Endodermal cell (in vitro differentiated cells): ENCODE results near the gene ANXA3. TPM values are rescaled to one million over a fixed set of nuclear protein-coding genes. Genes with fewer than 3 reads are reported as not detected.

Source experiments
- DNase-seq: peaks from one replicate; pipeline ENCODE4 v3.0.0-alpha.2; 2017
- H3K27ac ChIP-seq: 2 replicates; pipeline ENCODE4 v1.5.1; 2013; ENCODE audit warnings: mild to moderate bottlenecking, low read depth, low read length, moderate library complexity
- H3K27me3 ChIP-seq: 2 replicates; pipeline ENCODE4 v1.6.1; 2013; ENCODE audit warnings: mild to moderate bottlenecking, low read length, moderate library complexity; ENCODE audit not compliant: insufficient read depth, control insufficient read depth, poor library complexity, severe bottlenecking
- H3K36me3 ChIP-seq: 2 replicates; pipeline ENCODE4 v1.7.0; 2013; ENCODE audit warnings: mild to moderate bottlenecking, low read length, moderate library complexity; ENCODE audit not compliant: control insufficient read depth, insufficient read depth
- H3K4me1 ChIP-seq: one replicate; pipeline ENCODE4 v1.7.0; 2013; ENCODE audit warnings: low read length; ENCODE audit not compliant: control insufficient read depth, insufficient read depth
- H3K4me3 ChIP-seq: 2 replicates; pipeline ENCODE4 v1.5.1; 2013; ENCODE audit warnings: mild to moderate bottlenecking, low read length, moderate library complexity
- H3K9ac ChIP-seq: 2 replicates; pipeline ENCODE4 v1.6.1; 2013; ENCODE audit warnings: mild to moderate bottlenecking, low read length, moderate library complexity; ENCODE audit not compliant: poor library complexity, severe bottlenecking; ENCODE audit errors: extremely low read depth
- H3K9me3 ChIP-seq: 2 replicates; pipeline ENCODE4 v1.6.1; 2013; ENCODE audit warnings: mild to moderate bottlenecking, low read length, moderate library complexity; ENCODE audit not compliant: control insufficient read depth
- H3K27ac Mint-ChIP-seq: 2 replicates; pipeline ENCODE4 v1.8.0; 2020; ENCODE audit warnings: mixed read lengths
- H3K27me3 Mint-ChIP-seq: 2 replicates; pipeline ENCODE4 v1.8.0; 2021; ENCODE audit warnings: mild to moderate bottlenecking, mixed read lengths; ENCODE audit not compliant: insufficient read depth
- H3K36me3 Mint-ChIP-seq: 2 replicates; pipeline ENCODE4 v1.8.0; 2020; ENCODE audit warnings: low read depth, mixed read lengths
- H3K4me1 Mint-ChIP-seq: 2 replicates; pipeline ENCODE4 v1.8.0; 2020; ENCODE audit warnings: mixed read lengths
- H3K4me3 Mint-ChIP-seq: 2 replicates; pipeline ENCODE4 v1.8.0; 2020; ENCODE audit warnings: mild to moderate bottlenecking, moderate library complexity, mixed read lengths
- H3K9me3 Mint-ChIP-seq: 2 replicates; pipeline ENCODE4 v1.8.0; 2020; ENCODE audit warnings: mild to moderate bottlenecking, mixed read lengths
- CTCF ChIP-seq: fragments of 200-600 bp; sonication (generic); conservative IDR thresholded peaks from 2 replicates; pipeline ENCODE4 v1.5.0; 2021; ENCODE audit warnings: antibody characterized with exemption, mild to moderate bottlenecking
- WGBS, 2 experiments: methylation state at CpG; one replicate each; pipeline versions ENCODE4 v1.1.5 to v1.1.7; 2013; ENCODE audit warnings: missing lambda C conversion rate in 2 of 2, mixed read lengths in 1 of 2; ENCODE audit not compliant: insufficient coverage in 1 of 2, insufficient read length in 1 of 2; 5-methylcytosine and 5-hydroxymethylcytosine counted together
- total RNA-seq, 2 donors: library from RNA; stranded (reverse); fragmentation: NEBNext Ultra II Directional in 1 of 2; extraction: Animal tissue kit (Norgen Biotek cat#: 25700) in 1 of 2; gene quantifications; 2 replicates in 1 of 2; 3 replicates in 1 of 2; pipeline ENCODE4 v1.2.1, GENCODE V29; 2021

ANXA3 gene
- total RNA-seq, 2 donors from 2014 or later, result 25.5 to 43.9 TPM

GRCh38 chr4:78525559-78525958 is 26.0 kb upstream of the ANXA3 start:
- Histone ChIP-seq H3K36me3 (peaks cover 43% of the 10 kb centered on the region), H3K9me3 (peaks cover 7% of the 10 kb centered on the region), H3K9ac (no peak overlapping the region), H3K4me3 (no peak overlapping the region), H3K27ac (no peak overlapping the region), H3K27me3 (no peaks in the 10 kb centered on the region), H3K4me1 (no peaks in the 10 kb centered on the region)
- Mint-ChIP-seq H3K9me3 (peaks cover 4% of the 10 kb centered on the region), H3K36me3 (peaks cover 42% of the 10 kb centered on the region), H3K4me3 (no peak overlapping the region), H3K27ac (no peak overlapping the region), H3K27me3 (no peaks in the 10 kb centered on the region), H3K4me1 (no peaks in the 10 kb centered on the region)
- TF ChIP-seq CTCF, result no peak
- 92 to 96% methylated on average over 3 of the region's 3 CpGs for WGBS, 2 experiments
- no peak for DNase-seq

- Histone ChIP-seq H3K27me3 (no peaks in the 10 kb centered on the region), H3K27ac (no peak overlapping the region), H3K36me3 (peaks cover 28% of the 10 kb centered on the region), H3K4me1 (no peaks in the 10 kb centered on the region), H3K9me3 (peaks cover 7% of the 10 kb centered on the region), H3K4me3 (no peak overlapping the region), H3K9ac (no peak overlapping the region)
- no peaks in the 10 kb centered on the region for H3K27me3 Mint-ChIP-seq
- peaks cover 14% of the 10 kb centered on the region for H3K4me1 Mint-ChIP-seq
- no peak overlapping the region for H3K27ac Mint-ChIP-seq
- WGBS, 2 experiments, result 88 to 94% methylated on average over 1 of the region's 1 CpG
- H3K9me3 Mint-ChIP-seq, result peaks cover 7% of the 10 kb centered on the region
- no peak overlapping the region for H3K4me3 Mint-ChIP-seq
- no peak for TF ChIP-seq CTCF
- peaks cover 33% of the 10 kb centered on the region for H3K36me3 Mint-ChIP-seq
- DNase-seq, result no peak
Observed at GRCh38 chr4:78527103-78527502, 24.5 kb upstream of the ANXA3 start.

GRCh38 chr4:78527555-78527954 is 24.0 kb upstream of the ANXA3 start:
- TF ChIP-seq CTCF, result no peak
- peaks cover 16% of the 10 kb centered on the region for H3K4me1 Mint-ChIP-seq
- peaks cover 28% of the 10 kb centered on the region for H3K36me3 Mint-ChIP-seq
- peaks cover 7% of the 10 kb centered on the region for H3K9me3 ChIP-seq
- WGBS, 2 experiments, result 95 to 97% methylated on average over 3 to 4 of the region's 4 CpGs
- no peaks in the 10 kb centered on the region for H3K27me3 ChIP-seq
- no peak overlapping the region for H3K27ac Mint-ChIP-seq
- no peak overlapping the region for H3K9ac ChIP-seq
- no peak overlapping the region for H3K27ac ChIP-seq
- H3K4me3 Mint-ChIP-seq, result no peak overlapping the region
- no peaks in the 10 kb centered on the region for H3K27me3 Mint-ChIP-seq
- peaks cover 7% of the 10 kb centered on the region for H3K9me3 Mint-ChIP-seq
- no peak overlapping the region for H3K4me3 ChIP-seq
- H3K36me3 ChIP-seq, result peaks cover 23% of the 10 kb centered on the region
- no peak for DNase-seq
- no peaks in the 10 kb centered on the region for H3K4me1 ChIP-seq
